Stimulated activated CD4-positive, alpha-beta T cell treated with anti-CD3 and anti-CD28 coated beads, Interleukin-15, amount 100 ng/mL, for 1 hour (primary cell): Measurements from ENCODE around the gene ATP9A.
"Not testable (repeated sequence)": the region's sequence is repeated elsewhere in the genome, so short reads cannot be mapped to it uniquely, and the experiment has no call there.

Source experiments
- DNase-seq, 2 donors: peaks; one replicate each; pipeline ENCODE4 v3.0.0-alpha.2; 2020; ENCODE audit warnings: low read depth in 1 of 2, low spot score in 1 of 2

ATP9A gene

DNA sequence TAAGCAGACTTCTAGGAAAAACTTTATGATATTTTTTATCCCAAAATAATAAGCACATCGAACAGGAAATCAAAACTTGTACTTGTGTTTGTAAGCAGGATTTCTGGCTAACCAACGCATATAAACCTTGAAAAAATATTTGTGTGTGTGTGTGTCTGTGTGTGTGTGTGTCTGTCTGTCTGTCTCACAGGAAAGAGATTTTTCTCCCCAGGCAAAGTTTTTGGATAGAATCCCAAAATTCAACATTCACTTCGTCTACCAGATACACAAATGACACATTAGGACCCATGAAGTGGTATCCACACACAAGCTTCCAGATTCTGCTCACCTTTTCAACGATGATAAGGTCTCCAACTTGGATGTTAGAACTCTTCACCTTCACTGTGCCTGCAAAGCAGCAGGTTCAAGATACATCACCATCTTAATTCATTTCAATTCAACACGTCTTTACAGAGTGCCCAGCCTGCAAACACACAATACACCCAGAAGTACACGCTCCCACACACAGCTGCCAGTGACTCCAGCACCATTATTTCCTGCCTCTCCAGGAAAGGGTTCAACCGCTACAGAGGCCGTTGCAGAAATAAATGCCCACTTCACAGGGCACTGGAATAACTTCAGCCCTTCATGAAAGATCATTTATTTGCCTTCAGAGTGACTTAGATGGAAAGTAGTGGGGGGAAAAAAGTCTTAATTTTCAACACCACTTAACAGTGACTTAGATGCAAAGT, 70.9 kb downstream of the ATP9A start:
- no peak for DNase-seq

GRCh38 chr20:51696304-51697071, 71.7 kb downstream of the ATP9A start:
- no peak for DNase-seq

DNA sequence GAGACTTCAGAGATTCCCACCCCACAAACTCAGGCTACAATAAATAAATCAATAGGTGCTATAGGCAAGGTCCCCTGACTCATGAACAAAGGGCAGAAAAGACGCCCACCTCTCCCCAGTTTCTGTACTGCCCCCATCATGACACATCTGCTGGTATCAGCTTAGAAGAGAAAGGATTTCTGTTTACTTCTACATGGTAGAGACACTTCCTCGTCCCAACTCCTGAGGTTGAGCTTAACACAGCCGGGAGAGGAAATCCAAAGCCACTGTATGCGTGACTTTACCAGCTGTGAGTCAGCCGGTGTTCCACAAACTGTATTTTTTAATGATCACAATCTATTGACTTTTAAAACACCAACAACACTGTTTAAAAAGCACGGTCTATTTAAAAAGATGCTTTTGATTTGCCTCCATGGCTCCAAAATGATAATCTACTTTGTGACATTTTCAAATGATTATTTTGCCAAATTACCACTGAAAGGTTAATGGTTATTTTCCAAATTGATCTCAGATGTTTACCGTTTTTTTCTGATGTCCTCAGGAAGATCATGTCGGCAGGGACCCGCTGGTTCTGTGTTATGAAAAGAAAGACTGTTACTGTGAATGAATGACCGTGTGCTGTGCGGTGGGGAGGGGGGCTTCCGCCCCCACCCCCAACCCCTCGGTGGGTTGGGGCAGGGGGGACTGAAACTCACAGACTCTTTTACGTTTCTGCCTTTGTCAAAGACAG, 72.5 kb downstream of the ATP9A start:
- no peak for DNase-seq

GRCh38 chr20:51692806-51693400, 75.3 kb downstream of the ATP9A start:
- no peak for DNase-seq

GRCh38 chr20:51691703-51692102, 76.5 kb downstream of the ATP9A start:
- DNase-seq: no peak

DNA sequence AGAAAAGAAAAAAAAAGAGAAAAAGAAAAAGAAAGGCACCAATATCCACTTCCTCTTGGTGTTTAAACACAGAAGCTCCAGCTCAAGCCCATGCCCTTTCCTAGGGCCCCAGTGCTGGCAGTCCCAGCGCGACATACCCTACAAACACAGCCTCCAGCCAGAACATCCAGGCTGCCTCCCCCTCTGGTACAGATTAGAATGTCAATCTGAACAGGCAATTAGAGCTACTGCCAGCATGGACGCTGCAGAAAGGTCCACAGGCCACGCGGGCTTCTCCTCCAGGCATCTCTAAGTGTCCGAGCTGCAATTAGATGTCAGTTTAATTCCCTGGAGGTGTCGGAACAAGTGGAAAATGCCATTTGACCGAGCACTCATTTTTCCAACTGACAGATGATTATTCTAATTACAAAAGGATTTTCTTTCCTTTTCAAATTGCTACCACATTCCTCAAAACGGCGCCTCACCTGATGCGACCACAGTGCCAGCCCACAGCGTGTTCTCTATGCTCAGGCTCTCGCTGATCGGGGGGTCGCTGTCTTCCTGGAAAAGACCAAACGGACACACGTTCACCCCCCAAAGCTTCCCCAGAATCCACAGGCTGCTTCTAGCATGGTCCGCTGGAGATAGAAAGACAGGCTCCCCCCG, 79.5 kb downstream of the ATP9A start:
- DNase-seq: no peak

GRCh38 chr20:51687630-51688029, 80.6 kb downstream of the ATP9A start:
- no peak for DNase-seq

DNA sequence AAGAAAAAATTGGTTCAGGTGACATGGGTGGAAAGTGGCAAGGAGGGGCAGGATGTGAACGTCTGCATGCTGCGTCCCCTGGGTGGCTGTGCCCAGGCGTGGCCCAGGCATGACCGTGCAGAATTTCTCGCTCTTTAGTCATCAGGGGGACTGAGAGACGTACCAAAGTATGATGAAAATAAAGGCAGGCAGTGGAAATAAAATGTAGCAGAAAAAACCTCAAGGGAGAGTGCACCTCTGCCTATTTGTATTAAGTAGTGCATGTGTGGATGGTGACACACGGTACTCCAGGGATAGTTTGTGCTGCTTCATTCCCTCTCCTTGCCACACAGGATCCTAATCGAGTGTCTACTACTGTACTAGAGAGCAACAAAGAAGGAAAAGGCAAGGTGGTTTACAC, 81.1 kb downstream of the ATP9A start:
- DNase-seq: no peak

DNA sequence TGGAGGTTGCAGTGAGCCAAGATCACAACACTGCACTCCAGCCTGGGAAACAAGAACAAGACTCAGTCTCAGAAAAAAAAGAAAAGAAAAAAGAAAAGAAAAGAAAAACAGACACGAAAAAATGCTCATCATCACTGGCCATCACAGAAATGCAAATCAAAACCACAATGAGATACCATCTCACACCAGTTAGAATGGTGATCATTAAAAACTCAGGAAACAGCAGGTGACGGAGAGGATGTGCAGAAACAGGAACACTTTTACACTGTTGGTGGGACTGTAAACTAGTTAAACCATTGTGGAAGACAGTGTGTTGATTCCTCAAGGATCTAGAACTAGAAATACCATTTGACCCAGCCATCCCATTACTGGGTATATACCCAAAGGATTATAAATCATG, 82.7 kb downstream of the ATP9A start:
- DNase-seq: not testable (repeated sequence)

DNA sequence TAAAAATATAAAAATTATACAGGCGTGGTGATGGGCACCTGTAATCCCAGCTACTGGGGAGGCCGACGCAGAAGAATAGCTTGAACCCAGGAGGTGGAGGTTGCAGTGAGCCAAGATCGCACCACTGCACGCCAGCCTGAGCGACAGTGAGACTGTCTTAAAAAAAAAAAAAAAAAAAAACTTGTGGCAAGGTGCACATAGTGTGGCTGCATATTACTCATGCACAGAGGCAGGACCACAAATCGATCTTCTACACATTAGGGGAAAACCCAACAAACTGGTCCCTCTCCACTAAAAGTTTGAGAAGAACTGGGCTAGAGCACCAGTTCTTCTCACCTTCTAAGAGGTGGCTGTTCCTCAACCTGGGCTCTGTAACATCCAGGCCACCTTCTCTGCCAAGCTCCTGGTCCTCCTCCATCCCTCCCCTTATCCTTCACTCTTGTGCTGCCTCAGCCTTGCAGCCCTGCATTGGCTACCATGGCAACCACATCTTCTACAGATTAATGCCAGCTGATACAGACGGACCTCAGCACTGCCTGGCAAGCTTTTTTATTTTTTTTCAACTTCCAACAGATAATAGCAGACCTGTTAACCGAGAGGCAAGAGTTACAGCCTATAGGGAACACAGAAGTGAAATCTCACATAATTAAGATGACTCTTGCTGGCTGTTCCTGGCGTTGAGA, 88.0 kb downstream of the ATP9A start:
- no peak for DNase-seq

DNA sequence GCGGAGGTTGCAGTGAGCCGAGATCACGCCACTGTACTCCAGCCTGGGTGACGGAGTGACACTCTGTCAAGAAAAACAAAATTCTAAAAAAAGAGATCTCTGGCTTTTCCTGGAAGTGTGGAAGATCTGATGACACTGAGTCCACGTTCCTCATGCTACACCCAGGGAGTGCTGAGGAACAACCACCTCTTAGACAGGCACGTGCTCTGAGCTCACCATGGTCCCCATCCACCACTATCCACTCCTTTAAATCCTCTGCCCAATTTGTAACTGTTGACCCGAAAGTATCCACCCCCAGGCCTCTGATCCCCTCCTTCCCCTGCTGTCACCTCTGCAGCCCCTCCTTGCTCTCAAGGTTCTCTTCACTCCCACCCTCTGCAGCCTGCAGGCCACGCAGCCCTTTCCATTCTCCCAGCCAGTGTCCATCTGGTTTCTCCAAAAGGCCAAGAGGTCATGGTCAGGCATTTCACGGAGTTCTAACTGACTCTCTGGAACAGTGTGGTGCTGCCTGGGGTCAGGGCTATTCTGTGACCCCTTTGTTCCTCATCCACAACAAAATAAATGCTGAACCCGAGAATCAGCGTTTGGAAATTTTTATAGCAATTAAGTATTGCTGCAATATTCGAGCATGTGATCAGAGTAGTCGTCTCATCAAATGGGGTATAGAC, 88.8 kb downstream of the ATP9A start:
- DNase-seq: no peak

GRCh38 chr20:51678026-51678697, 90.0 kb downstream of the ATP9A start:
- DNase-seq: no peak

DNA sequence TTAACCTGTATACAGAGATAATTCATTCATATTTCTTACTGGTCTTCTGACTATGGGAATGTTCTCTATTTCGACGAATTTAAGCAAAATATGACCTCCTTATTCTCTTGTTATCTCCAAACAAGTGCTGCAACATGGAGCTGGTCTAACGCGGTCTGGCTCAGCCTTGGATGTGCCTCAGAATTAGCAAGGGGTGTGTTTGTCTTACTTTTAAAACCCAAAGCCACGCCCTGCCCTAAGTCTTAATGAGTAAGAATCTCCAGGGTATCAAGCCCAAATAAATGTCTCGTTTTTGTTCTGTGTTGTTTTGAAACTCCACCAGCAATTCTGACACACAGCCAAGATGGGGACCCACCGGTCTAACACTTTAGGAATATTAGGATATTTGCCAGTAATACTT, 99.2 kb downstream of the ATP9A start:
- no peak for DNase-seq

DNA sequence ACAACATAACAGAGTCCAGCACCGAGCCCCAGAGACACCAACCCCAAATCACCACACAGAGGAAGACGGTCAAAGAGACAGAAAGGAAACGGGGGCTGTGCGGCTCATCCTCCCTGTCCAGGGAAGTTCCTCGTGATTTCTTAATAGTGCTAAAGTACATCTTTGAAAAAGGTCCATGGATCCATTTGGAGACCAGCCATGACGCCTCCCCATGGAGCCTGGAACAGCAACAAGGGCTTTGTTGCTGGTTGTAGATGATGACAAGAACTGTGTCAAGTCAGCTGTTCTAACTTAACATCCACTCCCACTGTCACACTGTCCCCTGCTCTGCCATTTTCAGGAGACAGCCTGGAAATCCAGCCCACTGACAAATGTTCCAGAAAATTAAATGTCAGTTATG, 99.7 kb downstream of the ATP9A start:
- no peak for DNase-seq

GRCh38 chr20:51667491-51667890, 100.7 kb downstream of the ATP9A start:
- no peak for DNase-seq

DNA sequence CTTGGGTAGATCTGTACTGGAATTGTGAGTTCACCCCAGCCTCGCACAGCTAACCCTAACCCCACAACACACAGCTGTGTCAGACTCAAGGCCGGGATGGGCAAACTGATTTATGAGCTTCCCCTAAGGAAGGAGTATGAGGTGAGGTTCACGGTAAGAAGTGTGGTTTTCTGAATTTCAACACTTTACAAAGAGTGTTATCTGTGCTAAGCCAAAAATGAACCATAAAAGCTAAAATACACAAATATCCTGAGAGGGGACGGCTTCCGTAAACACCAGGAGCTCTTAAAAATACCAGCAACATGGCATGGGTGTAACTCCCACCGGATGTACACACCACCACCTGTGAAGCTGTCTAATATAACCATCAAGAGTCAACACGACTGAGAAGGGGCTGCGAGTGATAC, 101.2 kb downstream of the ATP9A start:
- no peak for DNase-seq

DNA sequence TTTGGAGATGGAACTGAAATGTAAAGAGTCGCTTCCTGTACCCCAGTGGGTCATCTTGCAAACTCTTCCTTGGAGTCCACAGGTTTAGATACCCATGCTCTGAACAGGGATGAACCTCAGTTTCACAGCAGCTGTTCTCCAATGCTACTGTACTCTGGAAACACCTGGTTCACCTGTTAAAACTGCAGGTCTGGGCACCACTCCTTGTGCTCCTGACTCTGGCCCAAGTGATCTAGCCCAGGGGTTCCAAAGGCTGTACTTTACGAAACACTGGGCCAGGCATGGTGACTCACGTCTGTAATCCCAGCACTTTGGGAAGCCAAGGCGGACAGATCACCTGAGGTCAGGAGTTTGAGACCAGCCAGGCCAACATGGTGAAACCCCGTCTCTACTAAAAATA, 102.1 kb downstream of the ATP9A start:
- no peak for DNase-seq

DNA sequence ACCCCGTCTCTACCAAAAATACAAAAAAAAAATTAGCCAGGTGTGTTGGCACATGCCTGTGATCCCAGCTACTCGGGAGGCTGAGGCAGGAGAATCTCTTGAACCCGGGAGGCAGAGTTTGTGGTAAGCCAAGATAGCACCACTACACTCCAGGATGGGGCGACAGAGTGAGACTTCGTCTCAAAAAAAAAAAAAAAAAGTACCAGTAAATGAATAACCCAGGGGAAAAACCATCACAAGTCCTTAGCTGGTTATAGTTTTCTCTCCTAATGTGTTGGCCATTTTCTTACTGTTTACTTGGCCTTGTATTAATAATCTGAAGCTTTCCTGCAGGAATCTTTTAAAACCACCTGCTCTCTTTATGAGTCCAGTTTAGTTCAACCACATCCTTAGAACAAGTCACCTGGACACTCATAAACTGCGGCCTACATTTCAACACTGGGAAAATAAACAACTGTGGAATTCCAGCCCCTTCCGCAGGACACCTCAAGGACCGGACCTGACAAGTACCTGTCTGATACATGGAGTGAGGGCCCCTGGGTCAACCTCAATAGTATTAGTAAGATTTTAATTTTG, 102.6 kb downstream of the ATP9A start:
- no peak for DNase-seq

DNA sequence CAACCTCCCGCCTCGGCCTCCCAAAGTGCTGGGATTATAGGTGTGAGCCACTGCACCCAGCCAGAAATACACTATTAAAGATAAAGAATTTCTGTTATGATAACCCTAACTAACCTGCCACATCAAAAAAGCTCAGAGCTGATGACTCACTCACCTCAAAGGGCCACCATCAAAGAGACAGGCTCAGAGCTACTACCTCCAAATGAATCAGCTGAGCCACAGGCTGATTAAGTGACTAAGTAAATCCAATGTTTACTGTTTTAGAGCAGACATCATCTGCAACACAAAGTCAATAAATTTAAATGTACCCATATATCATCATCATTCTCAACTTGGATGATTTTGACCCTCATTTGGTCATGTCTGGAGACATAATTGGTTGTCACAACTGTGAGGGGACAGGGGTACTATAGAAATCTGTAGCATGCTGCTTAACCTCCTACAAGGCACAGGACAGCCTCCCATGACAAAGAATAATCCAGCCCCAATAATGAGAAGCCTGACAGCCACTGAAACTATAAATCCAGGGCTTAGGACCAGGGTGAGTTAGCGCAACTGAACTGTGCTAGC, 106.5 kb downstream of the ATP9A start:
- DNase-seq: peak in 1 of 2 donors; percentile 10
